Mesendoderm (in vitro differentiated cells): Measurements from ENCODE around the gene OR4K5. TPM values are rescaled to one million over a fixed set of nuclear protein-coding genes. Genes with fewer than 3 reads are reported as not detected.
A peak's percentile ranks its signal among the peaks of the same experiment; 100 is the strongest.

Source experiments
- DNase-seq: peaks from one replicate; pipeline ENCODE4 v3.0.0; 2013
- H2AK5ac ChIP-seq: 2 replicates; pipeline ENCODE4 v1.6.1; 2013; ENCODE audit warnings: low read length, inconsistent platforms
- H2BK120ac ChIP-seq: 2 replicates; pipeline ENCODE4 v1.6.1; 2013; ENCODE audit warnings: low read depth, mild to moderate bottlenecking, low read length, moderate library complexity, mixed read lengths
- H2BK15ac ChIP-seq: replicated peaks from 2 replicates; pipeline ENCODE4 v1.6.1; 2013; ENCODE audit warnings: low read depth, mild to moderate bottlenecking, moderate library complexity
- H2BK5ac ChIP-seq: 2 replicates; pipeline ENCODE4 v1.6.1; 2013; ENCODE audit warnings: low read length, inconsistent platforms
- H3K18ac ChIP-seq: 2 replicates; pipeline ENCODE4 v1.6.1; 2013; ENCODE audit warnings: mild to moderate bottlenecking, low read length, mixed read lengths
- H3K23ac ChIP-seq: one replicate; pipeline ENCODE4 v1.6.1; 2013; ENCODE audit warnings: low read length
- H3K27ac ChIP-seq: 2 replicates; pipeline ENCODE4 v1.5.1; 2013; ENCODE audit warnings: low read depth, mild to moderate bottlenecking, inconsistent platforms, low read length, moderate library complexity
- H3K27me3 ChIP-seq: 2 replicates; pipeline ENCODE4 v1.6.1; 2013; ENCODE audit warnings: low read length, control low read depth, mild to moderate bottlenecking, inconsistent platforms; ENCODE audit not compliant: insufficient read depth, poor library complexity
- H3K36me3 ChIP-seq: 2 replicates; pipeline ENCODE4 v1.6.1; 2013; ENCODE audit warnings: low read length, inconsistent platforms; ENCODE audit not compliant: control insufficient read depth, insufficient read depth
- H3K4ac ChIP-seq: one replicate; pipeline ENCODE4 v1.6.1; 2013; ENCODE audit warnings: low read depth, mild to moderate bottlenecking, low read length, moderate library complexity
- H3K4me1 ChIP-seq: 2 replicates; pipeline ENCODE4 v1.6.1; 2013; ENCODE audit warnings: low read depth, low read length, inconsistent platforms; ENCODE audit not compliant: control insufficient read depth
- H3K4me2 ChIP-seq: 2 replicates; pipeline ENCODE4 v1.6.1; 2013; ENCODE audit warnings: low read length
- H3K4me3 ChIP-seq: 2 replicates; pipeline ENCODE4 v1.5.1; 2013; ENCODE audit warnings: mild to moderate bottlenecking, low read length
- H3K56ac ChIP-seq: one replicate; pipeline ENCODE4 v1.6.1; 2013; ENCODE audit warnings: low read length
- H3K79me1 ChIP-seq: 2 replicates; pipeline ENCODE4 v1.6.1; 2013; ENCODE audit warnings: low read length, inconsistent platforms
- H3K79me2 ChIP-seq: 2 replicates; pipeline ENCODE4 v1.6.1; 2013; ENCODE audit warnings: mild to moderate bottlenecking, low read length; ENCODE audit not compliant: control insufficient read depth, insufficient read depth
- H3K9ac ChIP-seq: 2 replicates; pipeline ENCODE4 v1.6.1; 2013; ENCODE audit warnings: low read length, inconsistent platforms
- H4K5ac ChIP-seq: one replicate; pipeline ENCODE4 v1.6.1; 2013; ENCODE audit warnings: low read length
- H4K8ac ChIP-seq: one replicate; pipeline ENCODE4 v1.6.1; 2013; ENCODE audit warnings: low read depth, mild to moderate bottlenecking, control low read depth, low read length, moderate library complexity
- WGBS: extraction: QIAGEN DNeasy Blood & Tissue Kit; methylation state at CpG from one replicate; pipeline ENCODE4 v1.1.7; 2013; ENCODE audit warnings: low lambda C conversion rate, missing lambda C conversion rate; ENCODE audit not compliant: insufficient coverage; ENCODE audit errors: extremely low coverage; 5-methylcytosine and 5-hydroxymethylcytosine counted together
- polyA plus RNA-seq, 2 experiments: library from polyadenylated mRNA; stranded (reverse); fragments of 200-250 nt; gene quantifications; one replicate each; pipeline ENCODE4 v1.2.3, GENCODE V29; 2013

OR4K5 gene, protein sequence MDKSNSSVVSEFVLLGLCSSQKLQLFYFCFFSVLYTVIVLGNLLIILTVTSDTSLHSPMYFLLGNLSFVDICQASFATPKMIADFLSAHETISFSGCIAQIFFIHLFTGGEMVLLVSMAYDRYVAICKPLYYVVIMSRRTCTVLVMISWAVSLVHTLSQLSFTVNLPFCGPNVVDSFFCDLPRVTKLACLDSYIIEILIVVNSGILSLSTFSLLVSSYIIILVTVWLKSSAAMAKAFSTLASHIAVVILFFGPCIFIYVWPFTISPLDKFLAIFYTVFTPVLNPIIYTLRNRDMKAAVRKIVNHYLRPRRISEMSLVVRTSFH
- polyA plus RNA-seq (2013, experiment 1 of 2) = not detected
- not detected for polyA plus RNA-seq (2013, experiment 2 of 2)

GRCh38 chr14:19920021-19920657 lies at the start of gene OR4K5:
Gene OR4K5, plus strand, starts transcription at chr14:19920607. Its CDS starts 0 bp downstream, at chr14:19920607.
- Histone ChIP-seq H3K4me1 (no peaks in the 10 kb centered on the region), H3K27ac (no peak within 1 kb of the TSS), H3K36me3 (no peaks in the 10 kb centered on the region), H3K4me2 (no peak within 1 kb of the TSS), H3K9ac (no peak within 1 kb of the TSS), H3K27me3 (no peaks in the 10 kb centered on the region), H3K4ac (no peak within 1 kb of the TSS), H3K4me3 (no peak within 1 kb of the TSS), H3K79me1 (no peaks in the 10 kb centered on the region), H3K23ac (no peak within 1 kb of the TSS), H2AK5ac (no peak within 1 kb of the TSS), H3K18ac (no peak within 1 kb of the TSS), H2BK5ac (no peak within 1 kb of the TSS), H2BK15ac (no peak within 1 kb of the TSS), H2BK120ac (no peak within 1 kb of the TSS), H3K79me2 (no peaks in the 10 kb centered on the region), H4K8ac (no peak within 1 kb of the TSS), H3K56ac (no peak within 1 kb of the TSS), H4K5ac (no peak within 1 kb of the TSS)
- DNase-seq = no peak

GRCh38 chr14:19873178-19873577 lies 47.2 kb upstream of the OR4K5 start:
- H3K4me3 ChIP-seq = no peak overlapping the region
- WGBS = no CpG with 5 or more reads among the region's 6 CpGs
- no peak for DNase-seq

DNA sequence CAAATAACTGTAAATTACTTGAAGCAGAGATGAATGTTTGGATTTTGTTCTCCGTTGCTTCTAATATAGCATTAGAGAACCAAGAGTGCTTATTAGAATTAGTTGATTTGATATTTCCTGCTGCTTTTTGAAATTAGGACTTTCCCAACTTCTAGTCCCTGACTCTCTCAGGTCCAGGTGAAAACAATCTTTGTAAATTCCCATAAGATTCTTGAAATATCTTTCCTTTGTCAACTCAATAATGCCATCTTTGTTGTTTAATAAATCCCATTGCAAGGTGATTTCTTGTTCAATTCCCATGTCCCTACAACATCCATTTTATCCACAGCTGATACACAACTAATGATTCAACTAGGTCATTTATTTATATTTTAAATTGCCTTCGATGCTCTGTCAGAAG lies 45.6 kb upstream of the OR4K5 start, which contains the start of gene OR4K2:
OR4K2 (plus strand) TSS at position 301 of the 400 bp plus-strand sequence. CDS start 1,126 bp downstream, outside the sequence.
- Histone ChIP-seq H3K36me3 (no peaks in the 10 kb centered on the region), H3K56ac (no peak within 1 kb of the TSS), H3K27ac (no peak within 1 kb of the TSS), H3K9ac (no peak within 1 kb of the TSS), H4K5ac (no peak within 1 kb of the TSS), H3K79me1 (no peaks in the 10 kb centered on the region), H2BK120ac (no peak within 1 kb of the TSS), H3K4ac (no peak within 1 kb of the TSS), H3K4me2 (no peak within 1 kb of the TSS), H3K18ac (no peak within 1 kb of the TSS), H3K4me3 (no peak within 1 kb of the TSS), H3K79me2 (no peaks in the 10 kb centered on the region), H3K4me1 (no peaks in the 10 kb centered on the region), H2BK5ac (no peak within 1 kb of the TSS), H2BK15ac (no peak within 1 kb of the TSS), H4K8ac (no peak within 1 kb of the TSS), H3K27me3 (no peaks in the 10 kb centered on the region), H2AK5ac (no peak within 1 kb of the TSS), H3K23ac (no peak within 1 kb of the TSS)
- no peak for DNase-seq
- no CpG with 5 or more reads among the region's 2 CpGs for WGBS

More at GRCh38 chr14:19873178-19873577, 47.2 kb upstream of the OR4K5 start:
- H3K4ac ChIP-seq = no peak overlapping the region
- H2BK120ac ChIP-seq = no peak overlapping the region
- no peak overlapping the region for H3K4me2 ChIP-seq
- H3K56ac ChIP-seq = no peak overlapping the region
- no peaks in the 10 kb centered on the region for H3K79me2 ChIP-seq
- no peak overlapping the region for H3K23ac ChIP-seq
- H3K9ac ChIP-seq = no peak overlapping the region
- no peak overlapping the region for H2AK5ac ChIP-seq
- no peaks in the 10 kb centered on the region for H3K36me3 ChIP-seq
- H3K4me1 ChIP-seq = no peaks in the 10 kb centered on the region
- no peak overlapping the region for H2BK5ac ChIP-seq
- no peak overlapping the region for H4K8ac ChIP-seq
- H4K5ac ChIP-seq = no peak overlapping the region
- no peaks in the 10 kb centered on the region for H3K27me3 ChIP-seq
- H3K79me1 ChIP-seq = no peaks in the 10 kb centered on the region
- no peak overlapping the region for H3K18ac ChIP-seq
- no peak overlapping the region for H2BK15ac ChIP-seq
- H3K27ac ChIP-seq = no peak overlapping the region

DNA sequence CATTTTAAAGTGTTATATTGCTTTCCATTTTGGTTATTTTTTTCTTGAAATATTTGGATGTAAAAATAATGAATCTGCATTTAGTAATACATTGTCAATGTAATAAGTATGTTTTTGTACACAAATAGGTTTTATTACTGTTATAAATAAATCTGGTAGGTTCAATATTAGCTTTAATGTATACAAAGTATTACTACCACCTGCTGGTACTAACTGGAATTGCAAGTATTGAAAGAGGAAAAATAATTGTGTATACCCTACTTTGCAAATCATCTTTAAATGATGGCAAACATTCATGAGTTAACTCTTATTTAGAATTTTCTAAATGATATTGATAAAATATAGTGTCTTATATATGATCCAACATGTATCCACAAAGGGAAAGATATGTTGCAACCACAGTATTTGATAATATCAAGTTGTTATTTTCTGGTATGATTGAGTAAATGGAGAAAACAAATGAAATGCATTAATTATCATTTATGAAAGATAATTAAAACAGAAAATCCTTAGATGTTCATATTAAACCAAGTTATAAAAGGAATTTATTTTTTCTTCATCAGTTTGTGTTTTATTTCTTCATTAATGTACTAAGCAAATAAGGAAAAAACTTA lies 42.3 kb upstream of the OR4K5 start:
- H2BK15ac ChIP-seq = no peak overlapping the region
- no peak overlapping the region for H3K18ac ChIP-seq
- H3K4me3 ChIP-seq = no peak overlapping the region
- H3K27me3 ChIP-seq = no peaks in the 10 kb centered on the region
- H3K79me1 ChIP-seq = no peaks in the 10 kb centered on the region
- no peak overlapping the region for H2BK5ac ChIP-seq
- no peak overlapping the region for H3K27ac ChIP-seq
- no peak overlapping the region for H3K56ac ChIP-seq
- no peak overlapping the region for H3K9ac ChIP-seq
- DNase-seq = peak; percentile 3
- H3K23ac ChIP-seq = no peak overlapping the region
- no peak overlapping the region for H2AK5ac ChIP-seq
- H3K79me2 ChIP-seq = no peaks in the 10 kb centered on the region
- no peak overlapping the region for H3K4me2 ChIP-seq
- H4K8ac ChIP-seq = no peak overlapping the region
- H2BK120ac ChIP-seq = no peak overlapping the region
- H3K4ac ChIP-seq = no peak overlapping the region
- no peaks in the 10 kb centered on the region for H3K36me3 ChIP-seq
- H3K4me1 ChIP-seq = no peaks in the 10 kb centered on the region
- H4K5ac ChIP-seq = no peak overlapping the region

DNA sequence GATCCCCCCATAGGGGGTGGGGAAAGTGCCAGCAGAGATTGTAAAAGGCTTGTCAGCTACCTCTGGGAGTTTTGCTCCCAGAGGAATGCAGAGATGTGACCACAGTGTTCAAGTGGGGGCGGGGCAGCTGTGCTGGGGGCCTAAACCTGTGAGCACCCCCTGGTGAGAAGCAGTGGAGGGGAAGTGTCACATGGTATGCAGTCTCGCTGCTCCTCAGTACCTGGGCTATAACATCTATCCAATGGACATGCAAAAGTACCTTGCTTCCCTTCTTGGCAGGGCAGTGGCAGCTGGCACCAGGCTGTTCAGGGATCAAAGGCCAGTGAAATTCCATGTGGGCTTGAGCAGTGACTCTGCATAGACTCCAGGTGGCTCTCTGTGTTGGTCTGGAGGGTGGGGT lies 25.1 kb upstream of the OR4K5 start:
- Histone ChIP-seq H4K5ac (no peak overlapping the region), H3K4me1 (no peaks in the 10 kb centered on the region), H3K79me1 (no peaks in the 10 kb centered on the region), H3K4ac (no peak overlapping the region), H3K36me3 (no peaks in the 10 kb centered on the region), H2AK5ac (no peak overlapping the region), H3K23ac (no peak overlapping the region), H2BK5ac (no peak overlapping the region), H3K56ac (no peak overlapping the region), H4K8ac (no peak overlapping the region), H3K4me3 (no peak overlapping the region), H3K27me3 (no peaks in the 10 kb centered on the region), H3K18ac (no peak overlapping the region), H3K4me2 (no peak overlapping the region), H2BK15ac (no peak overlapping the region), H3K9ac (no peak overlapping the region), H3K79me2 (no peaks in the 10 kb centered on the region), H2BK120ac (no peak overlapping the region), H3K27ac (no peak overlapping the region)
- no CpG with 5 or more reads among the region's 2 CpGs for WGBS
- no peak for DNase-seq
